Measurements from ENCODE around the gene COLEC11.

- TF ChIP-seq EP300 (IDR thresholded peaks at IDR 0.05; ENCODE audit: borderline replicate concordance) (no peak), CREB1 (IDR thresholded peaks at IDR 0.05; ENCODE audit: low read depth) (no peak), TAF1 (IDR thresholded peaks at IDR 0.05; ENCODE audit: low read depth) (no peak), REST (IDR thresholded peaks at IDR 0.05; ENCODE audit: low read depth) (no peak), RAD21 (IDR thresholded peaks at IDR 0.05; ENCODE audit: low read depth) (no peak), TEAD4 (IDR thresholded peaks at IDR 0.05) (no peak), EGR1 (IDR thresholded peaks at IDR 0.05) (no peak), CEBPB (IDR thresholded peaks at IDR 0.05) (no peak), MAX (IDR thresholded peaks at IDR 0.05) (no peak), FOXM1 (IDR thresholded peaks at IDR 0.05; ENCODE audit: borderline replicate concordance, low read depth) (no peak), USF1 (IDR thresholded peaks at IDR 0.05) (no peak)
Observed at GRCh38 chr2:3672861-3673678, 78.2 kb downstream of the COLEC11 start.
